NCI-H2196 (cell line): ENCODE measurements around the gene DGKG.

Experiments used
- DNase-seq: peaks from one replicate; lab custom pipeline; 2025; ENCODE audit not compliant: unreplicated experiment; lab: John Stamatoyannopoulos, UW

The DGKG gene

DNA sequence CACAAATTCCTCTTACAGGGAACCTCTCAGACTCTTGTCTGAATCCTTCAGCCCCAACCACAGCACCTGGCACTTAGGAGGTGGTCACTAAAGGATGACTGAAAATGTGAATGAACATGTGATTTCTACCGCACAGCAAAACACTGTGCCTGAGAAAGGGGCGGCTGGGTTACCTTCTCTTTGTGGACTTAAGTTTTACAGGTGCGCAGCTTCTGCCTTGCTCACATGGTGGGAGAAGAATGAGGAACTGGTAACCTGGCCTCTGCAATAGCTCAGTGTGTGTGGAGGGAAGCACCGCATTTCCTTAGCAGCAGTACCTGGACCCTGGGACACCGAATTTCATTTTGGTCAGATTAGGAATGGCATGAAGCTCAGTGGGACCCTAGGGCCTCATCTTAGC lies 243.3 kb downstream of the DGKG start:
- no peak for DNase-seq

DNA sequence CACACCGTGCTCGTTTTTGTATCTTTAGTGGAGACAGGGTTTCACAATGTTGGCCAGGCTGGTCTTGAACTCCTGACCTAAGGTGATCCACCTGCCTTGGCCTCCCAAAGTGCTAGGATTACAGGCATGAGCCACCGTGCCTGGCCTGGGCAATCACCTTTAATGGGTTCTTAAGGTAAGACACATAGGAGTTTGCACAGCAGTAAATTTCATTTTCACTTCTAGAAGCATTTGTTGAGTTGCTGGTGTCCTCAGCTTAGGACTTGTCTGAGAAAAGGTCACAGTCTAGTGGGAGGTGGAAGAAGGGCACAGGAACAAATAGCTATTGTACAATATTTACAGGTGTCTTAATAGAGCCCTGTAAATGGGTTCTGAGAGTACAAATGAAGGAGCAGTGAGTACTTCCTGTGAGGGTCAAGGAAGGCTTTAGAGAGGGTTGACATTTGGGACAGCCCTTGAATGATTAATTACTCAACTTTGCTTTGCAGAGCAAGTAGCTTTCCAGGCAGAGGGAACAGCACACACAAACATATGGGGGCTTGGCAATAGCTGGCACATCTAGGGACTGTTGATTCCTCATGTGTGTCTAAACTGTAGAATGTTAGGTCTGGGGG lies 244.4 kb downstream of the DGKG start:
- DNase-seq = no peak

DNA sequence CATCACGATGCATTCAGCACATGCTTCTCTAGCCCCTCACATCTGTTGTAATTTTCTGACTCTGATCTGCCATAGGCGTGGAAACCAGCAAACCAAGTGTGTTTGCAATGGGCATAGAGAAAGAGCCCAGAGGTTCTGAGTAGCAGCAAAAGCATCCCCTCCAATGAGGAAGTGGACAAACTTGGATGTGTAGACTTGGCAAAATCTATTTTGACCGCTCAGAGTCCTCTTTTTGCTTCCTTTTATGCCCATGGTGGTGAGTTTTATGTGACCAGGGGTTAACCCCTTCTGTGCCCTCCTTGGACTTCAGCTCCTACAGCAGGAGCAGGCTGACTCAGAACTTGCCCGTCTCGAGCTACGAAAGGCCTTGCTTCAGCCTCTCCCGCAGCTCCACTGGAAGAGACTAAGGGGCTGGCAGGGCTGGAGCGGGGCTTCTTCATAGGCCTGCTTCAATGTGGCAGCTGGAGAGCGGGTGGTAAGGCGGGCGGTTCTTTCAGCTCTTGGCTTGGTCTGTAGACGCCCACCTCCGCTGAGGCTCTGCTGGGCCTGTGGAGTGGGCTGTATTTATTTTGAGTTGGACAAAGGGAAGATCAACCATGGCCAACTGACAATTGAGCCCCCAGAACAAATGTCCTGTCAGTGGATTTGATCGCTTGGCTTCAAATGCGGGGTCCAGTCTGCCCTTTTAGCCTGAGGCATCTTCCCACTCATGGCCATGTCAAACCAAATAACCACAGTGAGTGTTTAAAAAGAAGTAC lies 246.6 kb downstream of the DGKG start:
- DNase-seq = no peak

GRCh38 chr3:186110975-186111974 lies 250.8 kb downstream of the DGKG start:
- no peak for DNase-seq

- no peak for DNase-seq
Observed at GRCh38 chr3:186109897-186110803, 251.9 kb downstream of the DGKG start.

GRCh38 chr3:186108941-186109865 lies 252.8 kb downstream of the DGKG start, which contains the start of gene ETV5:
Gene ETV5 (minus strand): TSS chr3:186109089. CDS start chr3:186105868, 3,221 bp downstream.
- DNase-seq = peak; percentile 100

DNA sequence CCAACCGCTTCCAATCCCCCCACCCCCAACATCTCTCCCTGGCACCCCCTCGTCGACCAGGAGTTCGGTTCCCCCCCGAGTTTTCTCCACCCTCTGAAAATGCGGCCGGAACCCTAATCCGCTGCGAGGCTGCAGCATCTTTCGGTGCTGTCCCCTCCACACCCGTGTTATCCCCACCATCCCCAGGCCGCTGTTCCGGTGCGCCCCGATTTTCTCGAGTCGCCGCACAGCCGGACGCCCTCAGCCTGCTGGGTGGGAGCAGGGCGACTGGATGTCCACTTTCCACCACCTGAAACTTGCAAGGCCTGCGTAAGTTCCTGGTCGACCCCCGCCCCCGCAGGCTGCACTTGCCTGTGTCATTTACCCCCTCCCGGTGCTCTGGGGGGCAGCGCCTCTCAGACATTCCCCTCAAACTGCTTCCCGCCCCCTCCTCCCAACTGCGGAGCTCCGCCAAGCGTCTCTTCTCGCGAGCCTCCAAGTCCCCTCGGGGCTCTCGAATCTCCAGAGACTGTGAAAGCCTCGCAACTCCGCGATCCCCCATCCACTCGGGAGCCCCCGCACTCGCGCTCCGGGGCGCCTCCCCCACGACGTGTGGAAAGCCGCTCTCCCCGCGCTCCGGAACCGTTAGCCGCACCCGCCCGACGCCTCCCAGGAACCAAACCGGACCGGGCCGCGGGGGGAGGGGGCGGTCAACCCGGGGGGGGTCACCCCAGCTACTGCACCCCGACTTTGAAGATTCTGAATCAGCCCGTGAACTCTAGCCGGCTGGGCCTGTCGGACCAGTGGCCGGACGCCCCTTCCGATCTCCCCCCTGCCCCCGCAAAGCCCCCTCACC lies 253.7 kb downstream of the DGKG start:
- DNase-seq = peak; percentile 74

DNA sequence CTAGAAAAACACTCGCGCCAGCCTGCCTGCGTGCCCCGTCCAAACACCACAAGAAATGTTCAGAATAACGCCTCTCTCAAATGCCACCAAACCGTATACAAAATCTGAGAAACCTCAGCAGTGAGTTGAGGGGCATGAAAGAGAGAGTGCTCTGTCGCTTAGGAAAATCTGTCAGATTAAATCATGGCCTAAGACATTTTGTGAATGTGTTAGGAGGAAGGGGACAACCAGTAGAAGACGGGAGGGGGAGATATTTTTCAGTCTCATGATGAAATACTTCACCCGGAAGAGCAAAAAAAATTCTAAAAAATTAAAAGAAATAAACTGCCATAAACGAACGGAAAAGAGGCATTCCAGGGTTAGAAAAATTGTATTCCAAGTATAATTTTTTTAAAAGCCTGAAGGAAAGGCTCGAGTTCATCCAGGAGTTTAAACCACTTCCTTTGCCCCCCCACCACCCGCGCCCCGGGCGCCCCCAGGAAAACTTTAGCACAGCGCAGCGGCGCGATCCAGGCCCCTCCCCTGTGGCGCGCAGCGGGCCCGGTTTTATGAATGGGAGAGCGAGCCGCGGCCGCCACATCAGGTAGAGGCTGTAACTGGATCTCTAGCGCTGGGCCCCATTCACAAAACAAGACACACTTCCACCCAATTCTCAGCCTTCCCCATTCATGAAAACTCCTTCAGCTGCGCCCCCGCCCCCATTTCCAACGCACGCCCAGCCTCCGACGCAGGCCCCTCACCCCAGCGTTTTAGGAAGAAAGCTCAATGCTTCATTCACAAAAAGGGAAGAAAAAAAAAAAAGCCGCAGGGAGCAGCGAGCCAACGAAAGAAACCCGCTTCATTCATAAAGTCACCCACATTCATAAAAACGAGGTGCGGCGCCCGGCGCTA lies 254.6 kb downstream of the DGKG start:
- peak; percentile 93 for DNase-seq

GRCh38 chr3:186105543-186105942 lies 256.5 kb downstream of the DGKG start:
- DNase-seq = no peak

DNA sequence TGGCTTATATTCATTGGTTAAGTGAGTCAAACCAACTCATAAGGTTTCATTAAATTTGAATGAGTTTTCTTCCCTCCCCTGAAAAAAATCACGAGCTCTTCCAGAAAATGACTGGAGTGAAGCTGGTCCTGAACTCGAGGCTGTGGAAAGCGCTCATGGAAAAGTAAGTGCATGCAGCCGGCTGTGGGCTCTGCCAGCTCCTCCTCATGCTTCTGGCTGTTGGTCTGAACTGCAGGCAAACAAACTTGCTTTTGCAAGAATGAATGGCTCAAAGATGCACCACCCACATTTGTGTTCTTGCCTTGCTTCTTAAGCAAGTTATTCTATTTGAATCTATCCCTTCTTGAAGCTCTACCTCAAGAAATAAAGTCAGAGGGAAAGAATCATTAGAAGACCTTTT lies 259.3 kb downstream of the DGKG start:
- DNase-seq = no peak

- no peak for DNase-seq
Observed at GRCh38 chr3:186100398-186100797, 261.6 kb downstream of the DGKG start.

GRCh38 chr3:186099178-186099577 lies 262.9 kb downstream of the DGKG start:
- DNase-seq = peak; percentile 91

DNA sequence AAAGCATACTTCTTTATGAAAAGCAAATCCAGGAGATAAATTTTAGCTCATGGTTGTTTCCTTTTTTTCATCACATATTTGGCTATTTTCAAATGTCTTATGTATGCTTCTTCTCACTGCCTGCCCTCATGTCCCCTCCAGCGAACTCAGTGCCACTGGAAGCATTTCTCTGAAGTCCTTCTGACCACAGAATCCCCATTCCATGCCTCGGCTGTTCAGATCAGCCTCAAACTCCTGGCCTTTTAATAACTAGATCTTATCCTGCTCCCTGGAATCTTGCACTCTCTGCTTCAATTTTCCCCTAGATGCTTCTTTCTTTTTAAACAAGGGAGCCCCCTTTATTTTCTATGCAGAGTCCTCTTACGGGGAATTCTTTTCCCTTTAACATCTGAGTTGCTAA lies 263.3 kb downstream of the DGKG start:
- DNase-seq = no peak

GRCh38 chr3:186097663-186098451 lies 264.2 kb downstream of the DGKG start:
- peak; percentile 96 for DNase-seq

DNA sequence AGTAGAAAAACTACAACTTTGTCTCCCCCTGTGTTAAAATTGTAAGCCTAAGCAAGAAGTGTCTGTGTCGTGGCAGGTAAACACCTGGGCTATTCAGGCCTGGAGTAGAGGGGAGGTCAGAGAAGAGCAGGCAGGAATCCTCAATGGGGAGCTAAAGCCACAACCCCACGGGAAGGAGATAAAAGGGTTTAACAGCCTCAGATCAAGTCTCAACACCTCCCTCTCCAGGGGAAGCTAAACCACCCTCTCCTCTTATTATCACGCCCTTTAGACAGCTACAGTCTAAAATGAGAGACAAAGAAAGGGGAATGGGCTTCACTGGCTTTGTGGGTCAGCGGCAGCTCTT lies 264.7 kb downstream of the DGKG start:
- no peak for DNase-seq
